ENCODE results near the gene PHEX.

DNA sequence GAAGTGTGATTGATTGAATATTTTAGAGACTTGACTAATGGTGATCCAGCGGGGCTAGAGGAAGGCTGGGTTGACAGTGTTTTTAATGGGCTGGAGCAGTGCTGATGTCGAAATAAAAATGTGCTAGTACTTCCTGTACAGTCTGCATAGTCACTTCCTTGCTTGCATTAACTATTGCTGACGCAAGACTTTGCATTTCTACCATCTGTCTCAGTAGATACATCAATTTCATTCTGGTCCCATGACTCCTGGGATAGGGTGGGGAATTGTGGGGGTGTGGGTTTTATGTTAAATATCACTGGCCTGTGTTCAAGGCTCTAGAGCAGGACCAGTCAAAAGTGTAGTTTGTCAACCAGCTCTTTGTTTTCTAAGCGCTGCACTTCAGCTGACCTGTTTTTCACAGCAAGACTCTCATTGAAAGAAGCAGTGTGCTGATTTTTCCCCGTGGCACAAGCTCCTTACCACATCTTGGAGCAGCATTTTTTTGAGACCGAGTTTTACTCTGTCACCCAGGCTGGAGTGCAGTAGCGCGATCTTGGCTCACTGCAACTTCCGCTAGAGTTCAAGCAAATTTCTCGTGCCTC is 35.2 kb upstream of the PHEX start:
- TF ChIP-seq, protein P1, sequence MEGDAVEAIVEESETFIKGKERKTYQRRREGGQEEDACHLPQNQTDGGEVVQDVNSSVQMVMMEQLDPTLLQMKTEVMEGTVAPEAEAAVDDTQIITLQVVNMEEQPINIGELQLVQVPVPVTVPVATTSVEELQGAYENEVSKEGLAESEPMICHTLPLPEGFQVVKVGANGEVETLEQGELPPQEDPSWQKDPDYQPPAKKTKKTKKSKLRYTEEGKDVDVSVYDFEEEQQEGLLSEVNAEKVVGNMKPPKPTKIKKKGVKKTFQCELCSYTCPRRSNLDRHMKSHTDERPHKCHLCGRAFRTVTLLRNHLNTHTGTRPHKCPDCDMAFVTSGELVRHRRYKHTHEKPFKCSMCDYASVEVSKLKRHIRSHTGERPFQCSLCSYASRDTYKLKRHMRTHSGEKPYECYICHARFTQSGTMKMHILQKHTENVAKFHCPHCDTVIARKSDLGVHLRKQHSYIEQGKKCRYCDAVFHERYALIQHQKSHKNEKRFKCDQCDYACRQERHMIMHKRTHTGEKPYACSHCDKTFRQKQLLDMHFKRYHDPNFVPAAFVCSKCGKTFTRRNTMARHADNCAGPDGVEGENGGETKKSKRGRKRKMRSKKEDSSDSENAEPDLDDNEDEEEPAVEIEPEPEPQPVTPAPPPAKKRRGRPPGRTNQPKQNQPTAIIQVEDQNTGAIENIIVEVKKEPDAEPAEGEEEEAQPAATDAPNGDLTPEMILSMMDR (IDR thresholded peaks at IDR 0.05; ENCODE audit: low read depth, low read length), result no peak
- no peak for TF ChIP-seq EZH2phosphoT487 (IDR thresholded peaks at IDR 0.05; ENCODE audit: low read depth)

Measured in OCI-LY3 (cell line).